WERI-Rb-1 (cell line): ENCODE data around the gene STIMATE.

ENCODE experiments used
- DNase-seq: peaks from one replicate; pipeline ENCODE4 v3.0.0-alpha.2; 2020
- H3K27ac ChIP-seq: fragments of 250-450 bp; sonication (Bioruptor Pico); 2 replicates; pipeline ENCODE4 v1.5.1; 2020; ENCODE audit warnings: mild to moderate bottlenecking, moderate library complexity
- H3K27me3 ChIP-seq: fragments of 250-450 bp; sonication (Bioruptor Pico); 2 replicates; pipeline ENCODE4 v1.5.1; 2021; ENCODE audit warnings: mild to moderate bottlenecking, low read depth, moderate library complexity; ENCODE audit not compliant: insufficient read depth, severe bottlenecking
- H3K36me3 ChIP-seq: fragments of 250-450 bp; sonication (Bioruptor Pico); 2 replicates; pipeline ENCODE4 v1.5.1; 2020; ENCODE audit warnings: mild to moderate bottlenecking, moderate library complexity
- H3K4me3 ChIP-seq: 2 replicates; pipeline ENCODE4 v1.5.1; 2011; ENCODE audit warnings: low read depth, mild to moderate bottlenecking, control low read depth, low read length
- H3K9me3 ChIP-seq: fragments of 250-450 bp; sonication (Bioruptor Pico); 2 replicates; pipeline ENCODE4 v1.5.1; 2021; ENCODE audit warnings: mild to moderate bottlenecking, moderate library complexity; ENCODE audit not compliant: severe bottlenecking
- CTCF ChIP-seq: IDR thresholded peaks from 2 replicates; pipeline ENCODE4 v1.5.1; 2011; ENCODE audit warnings: low read depth, mild to moderate bottlenecking, control low read depth, inconsistent platforms, low read length

The STIMATE gene

GRCh38 chr3:52879581-52879980, 17.8 kb downstream of the STIMATE start:
- Histone ChIP-seq H3K27ac (no peak overlapping the region), H3K9me3 (no peaks in the 10 kb centered on the region), H3K27me3 (no peaks in the 10 kb centered on the region), H3K36me3 (peaks cover 4% of the 10 kb centered on the region; the same call in 1 of the 2 replicates), H3K4me3 (no peak overlapping the region)
- no peak for DNase-seq
- TF ChIP-seq CTCF: no peak

- Histone ChIP-seq H3K4me3 (no peak overlapping the region), H3K36me3 (peaks cover 4% of the 10 kb centered on the region; the same call in 1 of the 2 replicates), H3K9me3 (no peaks in the 10 kb centered on the region), H3K27me3 (no peaks in the 10 kb centered on the region), H3K27ac (no peak overlapping the region)
- 0 out of 2 replicates have a peak, but pooled peaks have one; percentile 7 for TF ChIP-seq CTCF
- DNase-seq: no peak
Measured at GRCh38 chr3:52879090-52879489, 18.3 kb downstream of the STIMATE start.

- no peak overlapping the region for H3K4me3 ChIP-seq
- TF ChIP-seq CTCF: no peak
Measured at GRCh38 chr3:52877085-52877484, 20.3 kb downstream of the STIMATE start.

GRCh38 chr3:52874864-52875587, 22.3 kb downstream of the STIMATE start:
- no peak overlapping the region for H3K4me3 ChIP-seq
- H3K9me3 ChIP-seq: no peaks in the 10 kb centered on the region
- H3K27me3 ChIP-seq: no peaks in the 10 kb centered on the region
- no peak for TF ChIP-seq CTCF
- H3K36me3 ChIP-seq: peaks cover 4% of the 10 kb centered on the region; the same call in 1 of the 2 replicates
- no peak overlapping the region for H3K27ac ChIP-seq
- DNase-seq: peak; percentile 13

More at GRCh38 chr3:52877085-52877484, 20.3 kb downstream of the STIMATE start:
- no peaks in the 10 kb centered on the region for H3K27me3 ChIP-seq
- no peaks in the 10 kb centered on the region for H3K9me3 ChIP-seq
- H3K27ac ChIP-seq: no peak overlapping the region
- no peak for DNase-seq
- peaks cover 4% of the 10 kb centered on the region; the same call in 1 of the 2 replicates for H3K36me3 ChIP-seq

GRCh38 chr3:52874160-52874701, 23.1 kb downstream of the STIMATE start:
- H3K36me3 ChIP-seq: peaks cover 4% of the 10 kb centered on the region; the same call in 1 of the 2 replicates
- H3K27ac ChIP-seq: no peak overlapping the region
- DNase-seq: no peak
- H3K27me3 ChIP-seq: no peaks in the 10 kb centered on the region
- no peaks in the 10 kb centered on the region for H3K9me3 ChIP-seq
- no peak for TF ChIP-seq CTCF
- no peak overlapping the region for H3K4me3 ChIP-seq
